ENCODE measurements around the gene AMZ2.
A peak's percentile ranks its signal among the peaks of the same experiment; 100 is the strongest.
"Not testable (repeated sequence)": the region's sequence is repeated elsewhere in the genome, so short reads cannot be mapped to it uniquely, and the experiment has no call there.

The AMZ2 gene

GRCh38 chr17:68247445-68248198 lies at the start of gene AMZ2:
TSS of gene AMZ2 (plus strand) at chr17:68248043. CDS start at chr17:68250188, 2,145 bp downstream.
- DNase-seq (ENCODE audit: low spot score in 2 of 2) = peak; percentile 97 to 99
- Mint-ChIP-seq H3K4me1 (peaks cover 25% of the 10 kb centered on the region), H3K9me3 (no peaks in the 10 kb centered on the region), H3K27ac (ENCODE audit: low read depth) (peak within 1 kb of the TSS; percentile 98), H3K4me3 (peak within 1 kb of the TSS; percentile 91), H3K27me3 (no peaks in the 10 kb centered on the region), H3K36me3 (ENCODE audit: insufficient read depth) (peaks cover 33% of the 10 kb centered on the region)
- ATAC-seq (replicated peaks; ENCODE audit: extremely low read depth, poor library complexity, severe bottlenecking) = peak; percentile 84

- Mint-ChIP-seq H3K9me3 (no peaks in the 10 kb centered on the region), H3K36me3 (ENCODE audit: insufficient read depth) (peaks cover 13% of the 10 kb centered on the region), H3K27me3 (no peaks in the 10 kb centered on the region), H3K4me1 (peaks cover 40% of the 10 kb centered on the region), H3K27ac (ENCODE audit: low read depth) (peak overlapping the region; percentile 87), H3K4me3 (peak overlapping the region; percentile 82)
- DNase-seq (ENCODE audit: low spot score in 2 of 2) = peak in 1 of 2 donors; percentile 20
- ATAC-seq (replicated peaks; ENCODE audit: extremely low read depth, poor library complexity, severe bottlenecking) = peak; percentile 47
These were observed 48.7 kb upstream of the AMZ2 start for GRCh38 chr17:68198931-68199836.

- Mint-ChIP-seq H3K9me3 (no peaks in the 10 kb centered on the region), H3K27ac (ENCODE audit: low read depth) (peak overlapping the region; percentile 87), H3K27me3 (no peaks in the 10 kb centered on the region), H3K4me3 (peak overlapping the region; percentile 82), H3K36me3 (ENCODE audit: insufficient read depth) (peaks cover 13% of the 10 kb centered on the region), H3K4me1 (peaks cover 40% of the 10 kb centered on the region)
- peak in 1 of 2 donors; percentile 16 for DNase-seq (ENCODE audit: low spot score in 2 of 2)
- ATAC-seq (replicated peaks; ENCODE audit: extremely low read depth, poor library complexity, severe bottlenecking) = no peak
These were observed 47.8 kb upstream of the AMZ2 start for GRCh38 chr17:68199837-68200688.

GRCh38 chr17:68200689-68201417 lies 47.0 kb upstream of the AMZ2 start:
- peak overlapping the region; percentile 82 for H3K4me3 Mint-ChIP-seq
- peaks cover 33% of the 10 kb centered on the region for H3K4me1 Mint-ChIP-seq
- H3K36me3 Mint-ChIP-seq (ENCODE audit: insufficient read depth) = peaks cover 13% of the 10 kb centered on the region
- no peaks in the 10 kb centered on the region for H3K27me3 Mint-ChIP-seq
- peak; percentile 62 to 63 for DNase-seq (ENCODE audit: low spot score in 2 of 2)
- peak overlapping the region; percentile 87 for H3K27ac Mint-ChIP-seq (ENCODE audit: low read depth)
- peak; percentile 17 for ATAC-seq (replicated peaks; ENCODE audit: extremely low read depth, poor library complexity, severe bottlenecking)
- no peaks in the 10 kb centered on the region for H3K9me3 Mint-ChIP-seq

DNA sequence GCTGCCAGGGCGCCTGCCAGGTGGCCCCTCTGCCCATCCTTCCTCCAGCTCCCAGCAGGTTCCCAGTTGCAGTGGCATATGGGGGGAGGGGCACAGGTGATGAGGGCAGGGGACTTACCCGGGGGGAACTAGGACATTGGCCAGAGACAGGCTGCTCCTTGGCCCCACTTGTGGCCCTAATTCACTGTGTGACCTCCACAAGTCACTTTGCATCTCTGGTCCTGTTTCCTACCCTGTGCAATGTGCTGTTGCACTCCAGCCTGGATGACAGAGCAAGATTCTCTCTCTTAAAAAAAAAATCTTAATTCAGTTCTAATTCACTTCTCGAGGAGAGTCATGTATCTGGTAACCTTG lies 46.4 kb upstream of the AMZ2 start:
- Mint-ChIP-seq H3K27ac (ENCODE audit: low read depth) (peak overlapping the region; percentile 87), H3K4me3 (peak overlapping the region; percentile 82), H3K4me1 (peaks cover 33% of the 10 kb centered on the region), H3K36me3 (ENCODE audit: insufficient read depth) (peaks cover 15% of the 10 kb centered on the region)
- not testable (repeated sequence) for H3K9me3 Mint-ChIP-seq; H3K27me3 Mint-ChIP-seq; DNase-seq (ENCODE audit: low spot score in 2 of 2); ATAC-seq (replicated peaks; ENCODE audit: extremely low read depth, poor library complexity, severe bottlenecking)

- not testable (repeated sequence) for H3K9me3 Mint-ChIP-seq; H3K27ac Mint-ChIP-seq (ENCODE audit: low read depth); H3K27me3 Mint-ChIP-seq; ATAC-seq (replicated peaks; ENCODE audit: extremely low read depth, poor library complexity, severe bottlenecking); H3K4me3 Mint-ChIP-seq
- peak in 1 of 2 donors; percentile 6 for DNase-seq (ENCODE audit: low spot score in 2 of 2)
- Mint-ChIP-seq H3K36me3 (ENCODE audit: insufficient read depth) (peaks cover 16% of the 10 kb centered on the region), H3K4me1 (peaks cover 39% of the 10 kb centered on the region)
These were observed 45.5 kb upstream of the AMZ2 start for GRCh38 chr17:68202321-68202720.

DNA sequence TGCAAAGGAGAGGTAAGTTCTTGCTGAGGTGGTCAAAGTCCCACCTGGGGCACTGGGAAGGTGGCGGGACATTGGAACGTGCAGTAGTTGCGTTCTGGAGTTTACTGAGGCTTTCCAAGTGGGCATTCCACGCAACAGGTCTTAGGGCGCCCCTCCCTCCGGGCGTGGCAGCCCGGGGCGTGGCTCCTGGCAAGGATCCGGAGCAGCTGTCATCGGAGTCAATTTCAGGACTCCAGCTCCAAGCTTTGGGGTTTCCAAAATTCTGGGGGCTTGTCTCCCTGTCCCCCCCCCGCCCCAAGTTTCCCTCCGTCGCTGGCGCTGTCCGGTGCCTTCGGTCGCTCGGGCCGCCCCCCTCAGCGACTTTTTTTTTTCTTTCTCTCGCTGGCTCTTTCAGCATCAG lies 43.1 kb upstream of the AMZ2 start:
- peak overlapping the region; percentile 89 for H3K27ac Mint-ChIP-seq (ENCODE audit: low read depth)
- no peaks in the 10 kb centered on the region for H3K27me3 Mint-ChIP-seq
- ATAC-seq (replicated peaks; ENCODE audit: extremely low read depth, poor library complexity, severe bottlenecking) (no peak), DNase-seq (ENCODE audit: low spot score in 2 of 2) (peak in 1 of 2 donors; percentile 8)
- no peaks in the 10 kb centered on the region for H3K9me3 Mint-ChIP-seq
- peaks cover 27% of the 10 kb centered on the region for H3K4me1 Mint-ChIP-seq
- peaks cover 23% of the 10 kb centered on the region for H3K36me3 Mint-ChIP-seq (ENCODE audit: insufficient read depth)
- H3K4me3 Mint-ChIP-seq = peak overlapping the region; percentile 90

DNA sequence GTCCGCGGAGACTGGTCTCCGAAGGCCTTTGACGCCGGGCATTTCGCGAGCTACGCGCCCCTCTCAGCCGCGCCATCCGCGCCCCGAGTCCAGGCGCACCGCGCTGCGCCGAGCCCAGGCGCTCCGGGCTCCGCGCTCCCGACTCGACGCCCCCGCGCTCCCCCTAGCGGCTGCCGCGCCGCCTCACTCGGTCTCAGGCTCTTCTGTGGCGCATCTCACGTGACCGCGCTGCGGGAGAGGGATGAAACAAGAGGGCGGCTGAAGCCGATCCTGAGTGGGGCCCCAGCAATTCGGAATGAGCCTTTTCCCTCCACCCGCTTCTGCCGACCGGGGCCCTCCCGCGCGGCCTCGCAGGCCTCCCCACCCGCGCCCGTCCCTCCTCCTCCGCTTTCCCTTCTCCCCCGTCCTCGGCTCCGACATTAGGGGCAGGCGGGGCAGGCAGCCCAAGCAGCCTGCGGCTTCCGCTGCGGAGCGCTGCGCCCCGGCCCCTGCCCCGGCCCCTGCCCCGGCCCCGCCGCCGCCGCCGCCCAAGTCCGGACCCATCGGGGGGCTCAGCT lies 42.5 kb upstream of the AMZ2 start:
- H3K4me1 Mint-ChIP-seq = peaks cover 24% of the 10 kb centered on the region
- ATAC-seq (replicated peaks; ENCODE audit: extremely low read depth, poor library complexity, severe bottlenecking) (peak; percentile 79), DNase-seq (ENCODE audit: low spot score in 2 of 2) (peak; percentile 87 to 88)
- no peaks in the 10 kb centered on the region for H3K27me3 Mint-ChIP-seq
- H3K4me3 Mint-ChIP-seq = peak overlapping the region; percentile 90
- H3K36me3 Mint-ChIP-seq (ENCODE audit: insufficient read depth) = peaks cover 28% of the 10 kb centered on the region
- H3K9me3 Mint-ChIP-seq = no peaks in the 10 kb centered on the region
- peak overlapping the region; percentile 89 for H3K27ac Mint-ChIP-seq (ENCODE audit: low read depth)

GRCh38 chr17:68205808-68206720 lies 41.8 kb upstream of the AMZ2 start:
- H3K27me3 Mint-ChIP-seq = no peaks in the 10 kb centered on the region
- ATAC-seq (replicated peaks; ENCODE audit: extremely low read depth, poor library complexity, severe bottlenecking) (peak; percentile 89), DNase-seq (ENCODE audit: low spot score in 2 of 2) (peak in 1 of 2 donors; percentile 56)
- peaks cover 24% of the 10 kb centered on the region for H3K4me1 Mint-ChIP-seq
- H3K36me3 Mint-ChIP-seq (ENCODE audit: insufficient read depth) = peaks cover 34% of the 10 kb centered on the region
- peak overlapping the region; percentile 90 for H3K4me3 Mint-ChIP-seq
- peak overlapping the region; percentile 89 for H3K27ac Mint-ChIP-seq (ENCODE audit: low read depth)
- H3K9me3 Mint-ChIP-seq = no peaks in the 10 kb centered on the region

- peaks cover 44% of the 10 kb centered on the region for H3K36me3 Mint-ChIP-seq (ENCODE audit: insufficient read depth)
- H3K27ac Mint-ChIP-seq (ENCODE audit: low read depth) = no peak overlapping the region
- H3K4me3 Mint-ChIP-seq = peak overlapping the region; percentile 20
- no peak for DNase-seq (ENCODE audit: low spot score in 2 of 2)
- H3K27me3 Mint-ChIP-seq = no peaks in the 10 kb centered on the region
- ATAC-seq (replicated peaks; ENCODE audit: extremely low read depth, poor library complexity, severe bottlenecking) = no peak
- peaks cover 24% of the 10 kb centered on the region for H3K4me1 Mint-ChIP-seq
- no peaks in the 10 kb centered on the region for H3K9me3 Mint-ChIP-seq
These were observed 40.1 kb upstream of the AMZ2 start for GRCh38 chr17:68207651-68208253.

Measured in central memory CD8-positive, alpha-beta T cell (primary cell).